AG04450 (cell line): ENCODE results near the gene RCBTB1. TPM values are rescaled to one million over a fixed set of nuclear protein-coding genes. Genes with fewer than 3 reads are reported as not detected.

Source experiments
- CTCF ChIA-PET: fragments of 300-600, 350-600 bp; formaldehyde crosslinking; extraction: SDS; loops from one replicate; lab custom pipeline; 2022; ENCODE audit warnings: antibody characterized with exemption, inconsistent platforms; lab: Charles Lee
- POLR2A ChIA-PET: fragments of 350-600 bp; formaldehyde crosslinking; extraction: SDS; loops from one replicate; lab custom pipeline; 2021; ENCODE audit warnings: antibody characterized with exemption, inconsistent platforms; lab: Yijun Ruan, JAX
- DNase-seq: peaks from one replicate; pipeline ENCODE4 v3.0.0-alpha.2; 2011; ENCODE audit warnings: low read depth, low spot score
- H3K27ac ChIP-seq: one replicate; pipeline ENCODE4 v1.5.1; 2012; ENCODE audit warnings: low read depth, low read length, control low read depth
- H3K27me3 ChIP-seq: one replicate; pipeline ENCODE4 v1.6.0; 2012; ENCODE audit warnings: low read length; ENCODE audit not compliant: control insufficient read depth, insufficient read depth
- H3K4me3 ChIP-seq: 2 replicates; pipeline ENCODE4 v1.5.1; 2011; ENCODE audit warnings: mild to moderate bottlenecking, low read depth, low read length, control low read depth
- H3K9me3 ChIP-seq: 2 replicates; pipeline ENCODE4 v1.5.1; 2012; ENCODE audit warnings: low read length; ENCODE audit not compliant: control insufficient read depth, insufficient read depth
- polyA plus RNA-seq: library from polyadenylated mRNA; depleted of rRNA; stranded (reverse); fragments of >200 nt; gene quantifications from 2 replicates; pipeline ENCODE4 v1.2.3, GENCODE V29; 2011
- TF ChIP-seq, protein P1 (sequence below): IDR thresholded peaks from 2 replicates; pipeline ENCODE4 v1.5.1; 2011; ENCODE audit warnings: low read depth, low read length, control low read depth, inconsistent platforms

RCBTB1 gene
- polyA plus RNA-seq, 1 experiment = 28.5 TPM

DNA sequence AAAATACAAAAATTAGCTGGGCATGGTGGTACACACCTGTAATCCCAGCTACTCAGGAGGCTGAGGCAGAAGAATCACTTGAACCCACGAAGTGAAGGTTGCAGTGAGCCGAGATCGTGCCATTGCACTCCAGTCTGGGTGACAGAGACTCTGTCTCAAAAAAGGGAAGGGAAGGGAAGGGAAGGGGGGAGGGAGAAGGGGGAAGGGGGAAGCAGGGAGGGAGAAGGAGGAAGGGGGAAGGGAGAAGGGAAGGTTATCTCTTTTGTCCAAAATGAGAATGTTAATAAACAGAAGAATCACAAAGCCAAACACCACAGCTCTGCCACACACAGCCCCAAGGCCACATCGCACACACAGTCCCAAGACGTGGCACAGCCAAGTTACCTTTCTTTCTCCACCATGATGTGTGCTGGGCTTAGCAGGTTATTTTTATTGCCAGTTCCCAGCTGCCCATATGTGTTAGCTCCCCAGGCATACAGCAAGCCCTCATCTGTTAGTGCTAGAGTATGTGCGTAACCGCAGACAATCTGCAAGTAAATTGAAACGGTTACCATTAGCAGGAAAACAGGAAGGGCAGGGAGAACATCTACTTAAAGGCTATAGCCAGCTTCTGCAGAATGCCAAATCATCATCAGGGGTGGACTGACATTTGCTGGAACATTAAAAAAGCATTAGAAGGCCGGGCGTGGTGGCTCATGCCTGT is 34.3 kb downstream of the RCBTB1 start:
- TF ChIP-seq, protein P1, sequence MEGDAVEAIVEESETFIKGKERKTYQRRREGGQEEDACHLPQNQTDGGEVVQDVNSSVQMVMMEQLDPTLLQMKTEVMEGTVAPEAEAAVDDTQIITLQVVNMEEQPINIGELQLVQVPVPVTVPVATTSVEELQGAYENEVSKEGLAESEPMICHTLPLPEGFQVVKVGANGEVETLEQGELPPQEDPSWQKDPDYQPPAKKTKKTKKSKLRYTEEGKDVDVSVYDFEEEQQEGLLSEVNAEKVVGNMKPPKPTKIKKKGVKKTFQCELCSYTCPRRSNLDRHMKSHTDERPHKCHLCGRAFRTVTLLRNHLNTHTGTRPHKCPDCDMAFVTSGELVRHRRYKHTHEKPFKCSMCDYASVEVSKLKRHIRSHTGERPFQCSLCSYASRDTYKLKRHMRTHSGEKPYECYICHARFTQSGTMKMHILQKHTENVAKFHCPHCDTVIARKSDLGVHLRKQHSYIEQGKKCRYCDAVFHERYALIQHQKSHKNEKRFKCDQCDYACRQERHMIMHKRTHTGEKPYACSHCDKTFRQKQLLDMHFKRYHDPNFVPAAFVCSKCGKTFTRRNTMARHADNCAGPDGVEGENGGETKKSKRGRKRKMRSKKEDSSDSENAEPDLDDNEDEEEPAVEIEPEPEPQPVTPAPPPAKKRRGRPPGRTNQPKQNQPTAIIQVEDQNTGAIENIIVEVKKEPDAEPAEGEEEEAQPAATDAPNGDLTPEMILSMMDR = no peak
- no peak for DNase-seq
- Histone ChIP-seq H3K4me3 (no peak overlapping the region), H3K9me3 (no peaks in the 10 kb centered on the region), H3K27me3 (no peaks in the 10 kb centered on the region), H3K27ac (no peak overlapping the region)
- ChIA-PET CTCF (interaction anchor here (0.6 to 1.9 kb wide), 2 partner anchors 9 to 17 kb away, joined by 3 to 4 read pairs; no protein-coding TSS in a partner anchor), POLR2A (no interaction called here)

DNA sequence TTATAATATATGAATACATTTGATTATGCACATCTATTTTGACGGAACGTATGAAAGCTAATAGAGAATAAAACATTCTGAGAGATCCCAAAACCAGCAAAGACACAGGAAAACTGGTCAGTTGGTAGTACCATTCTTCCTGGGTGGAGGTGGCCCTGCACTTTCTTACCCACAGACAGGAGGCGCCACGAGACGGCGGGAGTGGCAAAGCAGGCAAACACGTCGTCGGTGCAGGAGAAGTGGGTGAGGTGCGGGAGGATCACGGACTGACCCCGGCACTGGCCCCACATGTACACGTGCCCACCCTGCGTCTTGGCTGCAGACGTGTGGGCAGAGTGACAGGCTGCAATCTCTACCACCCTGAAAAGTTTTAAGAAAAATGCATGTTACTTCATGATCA is 36.1 kb downstream of the RCBTB1 start:
- no peaks in the 10 kb centered on the region for H3K9me3 ChIP-seq
- TF ChIP-seq, protein P1 = peak; percentile 21
- POLR2A ChIA-PET = no interaction called here

DNA sequence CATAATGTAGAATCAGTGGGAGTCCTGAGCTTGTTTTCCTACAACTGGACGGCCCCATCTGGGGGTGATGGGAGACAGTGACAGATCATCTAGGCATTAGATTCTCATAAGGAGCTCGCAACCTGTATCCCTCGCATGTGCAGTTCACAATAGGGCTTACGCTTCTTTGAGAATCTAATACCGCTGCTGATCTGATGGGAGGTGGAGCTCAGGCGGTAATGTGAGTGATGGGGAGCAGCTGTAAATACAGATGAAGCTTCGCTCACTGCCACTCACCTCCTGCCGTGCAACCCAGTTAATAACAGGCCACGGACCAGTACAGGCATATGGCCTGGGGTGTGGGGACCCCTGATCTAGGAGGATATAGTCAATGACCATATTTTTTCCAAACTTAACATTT is 38.8 kb downstream of the RCBTB1 start:
- Histone ChIP-seq H3K27ac (no peak overlapping the region), H3K9me3 (no peaks in the 10 kb centered on the region), H3K4me3 (no peak overlapping the region), H3K27me3 (no peaks in the 10 kb centered on the region)
- POLR2A ChIA-PET = no interaction called here
- CTCF ChIA-PET = interaction anchor here (0.5 to 0.8 kb wide), 2 partner anchors 13 to 246 kb away, joined by 3 read pairs; no protein-coding TSS in a partner anchor
- TF ChIP-seq, protein P1 = no peak
- DNase-seq = no peak

More for the DNA sequence above, 36.1 kb downstream of the RCBTB1 start:
- Histone ChIP-seq H3K27ac (no peak overlapping the region), H3K27me3 (no peaks in the 10 kb centered on the region), H3K4me3 (no peak overlapping the region)
- CTCF ChIA-PET = interaction anchor here (1.9 kb wide), 1 partner anchor 11 kb away, joined by 4 read pairs; no protein-coding TSS in a partner anchor
- no peak for DNase-seq

DNA sequence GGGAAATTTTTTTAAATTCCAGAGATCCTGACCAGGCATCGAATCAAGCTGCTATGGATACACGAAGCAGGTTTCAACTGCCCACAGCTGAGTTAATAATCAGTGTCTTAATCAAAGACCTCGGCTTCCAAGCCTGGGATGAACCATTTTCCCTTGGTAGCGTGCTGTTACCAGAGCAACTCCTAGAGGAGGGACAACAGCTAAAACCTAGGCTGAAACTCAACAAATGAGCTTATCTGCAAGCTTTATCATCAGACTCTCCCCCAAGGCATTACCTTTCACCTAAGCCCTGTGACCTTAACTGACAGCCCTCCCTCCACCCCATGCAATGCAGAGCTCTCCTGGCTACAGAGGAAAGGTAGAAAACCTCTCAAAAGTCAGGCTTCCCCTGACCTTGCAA is 39.7 kb downstream of the RCBTB1 start:
- ChIA-PET CTCF (no interaction called here), POLR2A (no interaction called here)
- no peak for DNase-seq
- Histone ChIP-seq H3K27ac (no peak overlapping the region), H3K27me3 (no peaks in the 10 kb centered on the region), H3K4me3 (no peak overlapping the region), H3K9me3 (no peaks in the 10 kb centered on the region)
- TF ChIP-seq, protein P1 = no peak

DNA sequence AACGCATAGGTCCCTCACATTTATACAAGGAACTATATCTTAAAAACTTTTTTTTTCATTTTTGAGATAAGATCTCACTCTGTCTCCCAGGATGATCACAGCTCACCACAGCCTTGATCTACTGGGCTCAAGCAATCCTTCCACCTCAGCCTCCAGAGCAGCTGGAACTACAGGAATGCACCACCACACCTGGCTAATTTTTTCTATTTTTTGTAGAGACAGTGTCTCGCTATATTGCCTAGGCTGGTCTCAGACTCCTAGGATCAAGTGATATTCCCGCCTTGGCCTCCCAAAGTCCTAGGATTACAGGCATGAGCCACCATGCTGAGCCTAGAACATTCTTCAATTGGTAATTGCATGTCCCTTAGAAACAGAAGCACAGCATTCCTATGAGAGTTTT is 41.7 kb downstream of the RCBTB1 start:
- Histone ChIP-seq H3K4me3 (no peak overlapping the region), H3K27me3 (no peaks in the 10 kb centered on the region), H3K27ac (no peak overlapping the region), H3K9me3 (no peaks in the 10 kb centered on the region)
- ChIA-PET POLR2A (no interaction called here), CTCF (interaction anchor here (0.6 to 1.5 kb wide), 2 partner anchors 16 to 392 kb away, joined by 3 read pairs; partner anchors contain the start of gene SPRYD7)
- TF ChIP-seq, protein P1 = no peak
- no peak for DNase-seq
